ENCODE data around the gene CYP2C8. TPM values are rescaled to one million over a fixed set of nuclear protein-coding genes. Genes with fewer than 3 reads are reported as not detected.

CYP2C8 gene
- total RNA-seq, 1 experiment from 2014 or later = 0.75 TPM

- Histone ChIP-seq H3K27me3 (replicated peaks; ENCODE audit: control insufficient read depth, insufficient read depth, low read length) (no peaks in the 10 kb centered on the region), H3K4me3 (ENCODE audit: low read depth, low read length) (no peak overlapping the region), H3K9me3 (peaks cover 17% of the 10 kb centered on the region; the same call in 1 of the 2 replicates), H3K36me3 (ENCODE audit: control insufficient read depth, insufficient read depth, low read length) (no peaks in the 10 kb centered on the region), H3K4me1 (no peaks in the 10 kb centered on the region)
- ChIA-PET CTCF (no interaction called here), POLR2A (no interaction called here)
- H3K36me3 Mint-ChIP-seq (ENCODE audit: insufficient read depth, unreplicated experiment) = no peaks in the 10 kb centered on the region
- no peaks in the 10 kb centered on the region for H3K27me3 Mint-ChIP-seq (ENCODE audit: insufficient read depth, unreplicated experiment)
- TF ChIP-seq, protein P1, sequence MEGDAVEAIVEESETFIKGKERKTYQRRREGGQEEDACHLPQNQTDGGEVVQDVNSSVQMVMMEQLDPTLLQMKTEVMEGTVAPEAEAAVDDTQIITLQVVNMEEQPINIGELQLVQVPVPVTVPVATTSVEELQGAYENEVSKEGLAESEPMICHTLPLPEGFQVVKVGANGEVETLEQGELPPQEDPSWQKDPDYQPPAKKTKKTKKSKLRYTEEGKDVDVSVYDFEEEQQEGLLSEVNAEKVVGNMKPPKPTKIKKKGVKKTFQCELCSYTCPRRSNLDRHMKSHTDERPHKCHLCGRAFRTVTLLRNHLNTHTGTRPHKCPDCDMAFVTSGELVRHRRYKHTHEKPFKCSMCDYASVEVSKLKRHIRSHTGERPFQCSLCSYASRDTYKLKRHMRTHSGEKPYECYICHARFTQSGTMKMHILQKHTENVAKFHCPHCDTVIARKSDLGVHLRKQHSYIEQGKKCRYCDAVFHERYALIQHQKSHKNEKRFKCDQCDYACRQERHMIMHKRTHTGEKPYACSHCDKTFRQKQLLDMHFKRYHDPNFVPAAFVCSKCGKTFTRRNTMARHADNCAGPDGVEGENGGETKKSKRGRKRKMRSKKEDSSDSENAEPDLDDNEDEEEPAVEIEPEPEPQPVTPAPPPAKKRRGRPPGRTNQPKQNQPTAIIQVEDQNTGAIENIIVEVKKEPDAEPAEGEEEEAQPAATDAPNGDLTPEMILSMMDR (IDR thresholded peaks at IDR 0.05; ENCODE audit: insufficient read depth in 1 of 2, low read depth in 1 of 2, low read length in 1 of 2, severe bottlenecking in 1 of 2, unreplicated experiment in 1 of 2) = no peak
- intact Hi-C loops (cut with micrococcal nuclease; ENCODE audit: unreplicated experiment) = no loop called here
- H3K9me3 Mint-ChIP-seq (ENCODE audit: unreplicated experiment) = peaks cover 13% of the 10 kb centered on the region
- no peak for DNase-seq
- no peak overlapping the region for H3K4me3 Mint-ChIP-seq (ENCODE audit: unreplicated experiment)
- BruUV-seq (replicated peaks) = no TSS peak
- H3K27ac Mint-ChIP-seq (ENCODE audit: unreplicated experiment) = no peak overlapping the region
- H3K4me1 Mint-ChIP-seq (ENCODE audit: low read depth, unreplicated experiment) = no peaks in the 10 kb centered on the region
These were observed 77.9 kb downstream of the CYP2C8 start for GRCh38 chr10:94991243-94991888.

GRCh38 chr10:94989192-94989591, 80.1 kb downstream of the CYP2C8 start:
- CTCF ChIA-PET = no interaction called here
- no peak overlapping the region for H3K4me3 Mint-ChIP-seq (ENCODE audit: unreplicated experiment)
- intact Hi-C loops (cut with micrococcal nuclease; ENCODE audit: unreplicated experiment) = no loop called here

More at GRCh38 chr10:94989192-94989591, 80.1 kb downstream of the CYP2C8 start:
- POLR2A ChIA-PET = no interaction called here
- H3K27me3 ChIP-seq (replicated peaks; ENCODE audit: control insufficient read depth, insufficient read depth, low read length) = no peaks in the 10 kb centered on the region
- Mint-ChIP-seq H3K4me1 (ENCODE audit: low read depth, unreplicated experiment) (no peaks in the 10 kb centered on the region), H3K9me3 (ENCODE audit: unreplicated experiment) (peaks cover 13% of the 10 kb centered on the region), H3K27ac (ENCODE audit: unreplicated experiment) (no peak overlapping the region), H3K36me3 (ENCODE audit: insufficient read depth, unreplicated experiment) (no peaks in the 10 kb centered on the region), H3K27me3 (ENCODE audit: insufficient read depth, unreplicated experiment) (peaks cover 3% of the 10 kb centered on the region)
- H3K4me1 ChIP-seq = no peaks in the 10 kb centered on the region
- BruUV-seq (replicated peaks) = no TSS peak
- TF ChIP-seq, protein P1 (IDR thresholded peaks at IDR 0.05; ENCODE audit: insufficient read depth in 1 of 2, low read depth in 1 of 2, low read length in 1 of 2, severe bottlenecking in 1 of 2, unreplicated experiment in 1 of 2) = no peak
- H3K4me3 ChIP-seq (ENCODE audit: low read depth, low read length) = no peak overlapping the region
- no peaks in the 10 kb centered on the region for H3K36me3 ChIP-seq (ENCODE audit: control insufficient read depth, insufficient read depth, low read length)
- peaks cover 17% of the 10 kb centered on the region; the same call in 1 of the 2 replicates for H3K9me3 ChIP-seq
- DNase-seq = no peak

Other genes with a start within 250 kb of the CYP2C8 start
- gene CYP2C9, start 130.8 kb downstream of the CYP2C8 start, total RNA-seq (2022) = 0.97 and 1.4 TPM in 2 replicates
- gene ACSM6, start 124.7 kb upstream of the CYP2C8 start, total RNA-seq (2022) = not detected in 2 replicates
- 417 and 506 TPM in 2 replicates for gene PDLIM1, start 221.5 kb upstream of the CYP2C8 start, total RNA-seq (2022)

All from Caco-2 (cell line).